Esophagus squamous epithelium (tissue), 4 donors: ENCODE results near the gene DAPK1.

Source experiments
- POLR2A ChIP-seq, 4 donors: fragments of 450-650 bp; IDR thresholded peaks; one replicate each; pipeline ENCODE4 v1.6.1; 2017; ENCODE audit warnings: antibody characterized with exemption in 4 of 4, mild to moderate bottlenecking in 4 of 4, moderate library complexity in 3 of 4
- TF ChIP-seq, protein P1 (sequence below), 6 experiments: fragments of 450-650 bp in 4 of 6; fragments of 200-600 bp in 2 of 6; sonication (generic) in 2 of 6; IDR thresholded peaks; one replicate each; pipeline ENCODE4 v1.5.1; 2016 to 2019; ENCODE audit warnings: antibody characterized with exemption in 6 of 6, mild to moderate bottlenecking in 4 of 6, moderate library complexity in 4 of 6

DNA sequence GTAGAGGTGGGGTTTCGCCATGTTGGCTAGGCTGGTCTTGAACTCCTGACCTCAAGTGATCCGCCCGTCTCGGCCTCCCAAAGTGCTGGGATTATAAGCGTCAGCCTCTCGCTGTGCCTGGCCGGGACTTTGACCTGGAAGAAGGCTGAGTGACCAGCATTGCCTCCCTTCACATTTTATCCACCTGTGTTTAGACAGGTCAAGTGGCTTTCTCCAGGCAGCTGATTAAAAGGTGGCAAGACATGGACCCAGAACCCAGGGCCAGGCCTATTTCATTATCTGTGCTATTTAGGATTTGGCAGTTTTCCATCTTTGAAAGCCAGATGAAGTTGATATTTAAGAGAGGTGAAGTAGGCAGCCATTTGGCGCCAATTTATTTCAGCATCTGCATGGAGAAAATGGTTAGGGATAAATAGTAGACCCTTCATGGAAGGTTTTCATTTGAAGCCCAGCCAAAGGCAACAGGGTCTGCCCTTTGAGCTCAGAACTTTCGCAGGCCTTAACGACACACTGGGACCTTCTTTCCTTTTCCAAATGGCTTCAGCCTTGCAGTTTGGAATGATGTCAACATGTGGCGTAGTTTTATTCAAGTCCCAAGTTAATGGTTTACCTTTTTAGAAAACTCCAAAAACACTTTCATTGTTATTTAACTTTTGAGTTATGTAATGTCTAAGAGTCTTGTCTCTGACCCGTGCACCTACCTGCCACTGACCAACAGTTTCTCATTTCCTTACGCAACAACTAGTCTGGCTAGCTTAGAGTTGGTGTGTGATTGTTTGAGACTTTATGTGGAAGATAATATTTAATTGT lies 8.4 kb downstream of the DAPK1 start:
- TF ChIP-seq, protein P1, sequence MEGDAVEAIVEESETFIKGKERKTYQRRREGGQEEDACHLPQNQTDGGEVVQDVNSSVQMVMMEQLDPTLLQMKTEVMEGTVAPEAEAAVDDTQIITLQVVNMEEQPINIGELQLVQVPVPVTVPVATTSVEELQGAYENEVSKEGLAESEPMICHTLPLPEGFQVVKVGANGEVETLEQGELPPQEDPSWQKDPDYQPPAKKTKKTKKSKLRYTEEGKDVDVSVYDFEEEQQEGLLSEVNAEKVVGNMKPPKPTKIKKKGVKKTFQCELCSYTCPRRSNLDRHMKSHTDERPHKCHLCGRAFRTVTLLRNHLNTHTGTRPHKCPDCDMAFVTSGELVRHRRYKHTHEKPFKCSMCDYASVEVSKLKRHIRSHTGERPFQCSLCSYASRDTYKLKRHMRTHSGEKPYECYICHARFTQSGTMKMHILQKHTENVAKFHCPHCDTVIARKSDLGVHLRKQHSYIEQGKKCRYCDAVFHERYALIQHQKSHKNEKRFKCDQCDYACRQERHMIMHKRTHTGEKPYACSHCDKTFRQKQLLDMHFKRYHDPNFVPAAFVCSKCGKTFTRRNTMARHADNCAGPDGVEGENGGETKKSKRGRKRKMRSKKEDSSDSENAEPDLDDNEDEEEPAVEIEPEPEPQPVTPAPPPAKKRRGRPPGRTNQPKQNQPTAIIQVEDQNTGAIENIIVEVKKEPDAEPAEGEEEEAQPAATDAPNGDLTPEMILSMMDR (IDR thresholded peaks at IDR 0.05): no peak
- TF ChIP-seq POLR2A (IDR thresholded peaks at IDR 0.05): no peak
